Right lobe of liver (tissue), 6 donors: ENCODE data around the gene NPFFR1. TPM values are rescaled to one million over a fixed set of nuclear protein-coding genes. Genes with fewer than 3 reads are reported as not detected.

Source experiments
- ATAC-seq, 4 donors: fragments of 200-7000 bp; cut with Tn5 transposase; one replicate each; pipeline ENCODE4 v1.9.1; 2020; ENCODE audit warnings: mild to moderate bottlenecking in 4 of 4, moderate library complexity in 4 of 4
- DNase-seq, 3 donors: peaks; one replicate each; pipeline ENCODE4 v3.0.0-alpha.2; 2020
- H3K27ac ChIP-seq, 3 donors: fragments of 200-600 bp; one replicate each; pipeline ENCODE4 v1.8.0; 2022
- H3K27me3 ChIP-seq, 2 donors: fragments of 200-600 bp; one replicate each; pipeline ENCODE4 v1.8.0; 2022
- H3K36me3 ChIP-seq, 4 donors: fragments of 200-600 bp; sonication (generic) in 1 of 4; one replicate each; pipeline versions ENCODE4 v1.5.1 to v1.8.0; 2017 to 2022; ENCODE audit warnings: control low read depth in 1 of 4
- H3K4me1 ChIP-seq, 4 donors: fragments of 200-600 bp; sonication (generic) in 1 of 4; one replicate each; pipeline versions ENCODE4 v1.5.1 to v1.8.0; 2017 to 2022; ENCODE audit warnings: control low read depth in 1 of 4
- H3K4me3 ChIP-seq, 3 donors: fragments of 200-600 bp; one replicate each; pipeline ENCODE4 v1.8.0; 2022
- H3K9me3 ChIP-seq, 4 donors: fragments of 200-600 bp; sonication (generic) in 1 of 4; one replicate each; pipeline versions ENCODE4 v1.5.1 to v1.8.0; 2017 to 2022; ENCODE audit warnings: control low read depth in 1 of 4
- POLR2A ChIP-seq: fragments of 450-650 bp; IDR thresholded peaks from one replicate; pipeline ENCODE4 v1.6.1; 2017; ENCODE audit warnings: antibody characterized with exemption, mild to moderate bottlenecking
- WGBS: methylation state at CpG from one replicate; pipeline ENCODE4 v1.1.6; 2018; ENCODE audit warnings: low coverage, low lambda C conversion rate; ENCODE audit not compliant: insufficient coverage; ENCODE audit errors: missing lambda C conversion rate; 5-methylcytosine and 5-hydroxymethylcytosine counted together
- intact Hi-C, 2 donors: fragments of 100-400 bp; cut with DNase I; formaldehyde crosslinking; loops; one replicate each; pipeline versions ENCODE4 v1.11.2 to v1.14.1; 2022
- total RNA-seq, 6 experiments: library from RNA; depleted of rRNA in 2 of 6; stranded (reverse); fragments of >200 nt in 2 of 6; fragmentation: NEBNext Ultra II Directional in 3 of 6; extraction: Animal tissue kit (Norgen Biotek cat#: 25700) in 3 of 6; gene quantifications; one replicate each; pipeline versions ENCODE4 v1.1.0 to v1.2.4, GENCODE V29; 2016 to 2023
- TF ChIP-seq, protein P1 (sequence below), 4 donors: fragments of 200-600 bp in 3 of 4; fragments of 450-650 bp in 1 of 4; IDR thresholded peaks; one replicate each; pipeline versions ENCODE4 v1.5.1 to v1.8.0; 2016 to 2022; ENCODE audit warnings: antibody characterized with exemption in 4 of 4, mild to moderate bottlenecking in 2 of 4
- donor health status: DM: no; HTN: yes; CAD: no.
- donor health status: DM: no; HTN: no; CAD: no.
- donor health status: DM: no; HTN: no; CAD: no.
- donor health status: DM: no; HTN: yes; CAD: no.
- donor health status: DM: no; HTN: yes; CAD: no.

The NPFFR1 gene
- total RNA-seq, 6 experiments from 2014 or later = not detected

DNA sequence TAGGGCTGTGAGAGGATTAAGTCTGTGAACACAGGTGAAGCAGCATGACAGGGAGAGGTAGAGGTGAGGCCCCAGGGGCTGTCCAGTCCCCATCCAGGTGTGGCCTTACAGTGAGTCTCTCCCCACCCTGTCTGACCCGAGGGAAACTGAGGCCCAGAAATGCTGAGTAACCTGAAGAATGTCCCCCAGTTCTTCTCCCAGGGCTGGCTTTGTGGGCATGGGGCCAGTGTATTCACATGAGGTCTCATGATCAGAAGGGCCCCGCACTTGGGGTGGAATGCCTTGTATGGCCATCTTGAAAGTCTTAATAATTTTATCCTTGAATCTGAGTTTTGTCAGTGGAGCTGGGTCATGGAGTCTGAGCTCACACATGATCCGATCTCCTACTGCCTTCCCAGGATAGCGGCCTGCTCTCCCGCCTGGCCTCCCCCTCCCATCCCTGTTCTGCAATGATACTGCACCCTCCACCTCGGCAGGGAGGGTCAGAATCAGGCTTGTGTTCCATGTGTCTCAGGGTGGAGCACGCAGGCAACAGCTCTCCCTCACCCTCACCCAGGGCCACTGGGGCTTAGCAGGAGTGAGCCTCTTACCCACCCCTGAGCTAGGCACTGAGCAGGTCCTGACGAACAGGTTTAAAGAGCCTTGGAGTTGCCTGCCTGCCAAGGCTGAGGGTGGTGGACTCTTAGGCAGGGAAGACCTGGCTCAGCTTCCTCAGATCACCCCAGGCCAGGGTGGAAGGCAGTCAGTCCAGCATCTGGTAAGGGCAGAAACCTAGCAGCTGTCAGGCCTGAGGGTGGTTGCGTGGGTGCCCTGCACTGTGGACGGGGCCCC lies 41.4 kb upstream of the NPFFR1 start:
- intact Hi-C loops = no loop called here
- H3K4me1 ChIP-seq = peaks cover 0 to 16% (median 8%) of the 10 kb centered on the region in 4 donors
- no peak overlapping the region for H3K27ac ChIP-seq
- no peaks in the 10 kb centered on the region for H3K9me3 ChIP-seq
- ATAC-seq (no peak), DNase-seq (no peak)
- TF ChIP-seq POLR2A = no peak
- TF ChIP-seq, protein P1, sequence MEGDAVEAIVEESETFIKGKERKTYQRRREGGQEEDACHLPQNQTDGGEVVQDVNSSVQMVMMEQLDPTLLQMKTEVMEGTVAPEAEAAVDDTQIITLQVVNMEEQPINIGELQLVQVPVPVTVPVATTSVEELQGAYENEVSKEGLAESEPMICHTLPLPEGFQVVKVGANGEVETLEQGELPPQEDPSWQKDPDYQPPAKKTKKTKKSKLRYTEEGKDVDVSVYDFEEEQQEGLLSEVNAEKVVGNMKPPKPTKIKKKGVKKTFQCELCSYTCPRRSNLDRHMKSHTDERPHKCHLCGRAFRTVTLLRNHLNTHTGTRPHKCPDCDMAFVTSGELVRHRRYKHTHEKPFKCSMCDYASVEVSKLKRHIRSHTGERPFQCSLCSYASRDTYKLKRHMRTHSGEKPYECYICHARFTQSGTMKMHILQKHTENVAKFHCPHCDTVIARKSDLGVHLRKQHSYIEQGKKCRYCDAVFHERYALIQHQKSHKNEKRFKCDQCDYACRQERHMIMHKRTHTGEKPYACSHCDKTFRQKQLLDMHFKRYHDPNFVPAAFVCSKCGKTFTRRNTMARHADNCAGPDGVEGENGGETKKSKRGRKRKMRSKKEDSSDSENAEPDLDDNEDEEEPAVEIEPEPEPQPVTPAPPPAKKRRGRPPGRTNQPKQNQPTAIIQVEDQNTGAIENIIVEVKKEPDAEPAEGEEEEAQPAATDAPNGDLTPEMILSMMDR (IDR thresholded peaks at IDR 0.05) = no peak
- WGBS = 100% methylated on average over 3 of the region's 10 CpGs
- no peaks in the 10 kb centered on the region for H3K27me3 ChIP-seq
- no peak overlapping the region for H3K4me3 ChIP-seq
- H3K36me3 ChIP-seq = peaks cover 0 to 6% (median 0%) of the 10 kb centered on the region in 4 donors

DNA sequence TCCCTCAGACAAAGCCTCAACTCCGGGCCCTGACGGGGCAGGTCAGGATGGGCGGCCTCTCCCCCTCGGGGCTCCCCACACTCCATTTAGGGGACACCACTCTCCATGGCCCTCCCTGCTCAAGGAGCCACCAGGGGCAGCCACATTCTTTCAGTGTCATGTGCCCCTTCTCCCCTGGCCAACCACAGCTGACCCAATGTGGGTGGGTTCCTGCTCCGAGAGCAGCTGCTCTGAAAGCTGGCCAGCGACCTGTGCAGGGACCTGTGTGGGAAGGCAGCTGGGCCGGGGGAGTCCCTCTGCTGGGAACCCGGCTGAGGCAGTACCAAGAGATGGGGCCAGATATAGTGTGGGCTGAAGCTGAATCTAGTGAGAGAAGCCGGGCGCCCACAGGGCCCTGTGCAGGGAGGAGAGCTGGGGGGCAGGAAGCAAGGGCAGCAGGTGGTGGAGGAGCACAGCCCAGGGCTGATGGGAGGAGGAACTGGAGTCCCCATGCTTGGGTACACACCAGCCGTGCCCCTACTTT lies 40.6 kb upstream of the NPFFR1 start:
- H3K4me1 ChIP-seq = peaks cover 0 to 16% (median 8%) of the 10 kb centered on the region in 4 donors
- no peak for DNase-seq
- peak overlapping the region; percentile 56 to 89 (median 74) for H3K4me3 ChIP-seq
- TF ChIP-seq, protein P1 (IDR thresholded peaks at IDR 0.05) = no peak
- TF ChIP-seq POLR2A = no peak
- H3K27ac ChIP-seq = peak overlapping the region; percentile 28 to 65 (median 50)
- H3K9me3 ChIP-seq = no peaks in the 10 kb centered on the region
- peak in 2 of 4 donors; percentile 1 to 25 for ATAC-seq
- no peaks in the 10 kb centered on the region for H3K27me3 ChIP-seq
- intact Hi-C loops = no loop called here
- 27% methylated on average over 3 of the region's 11 CpGs for WGBS
- peaks cover 0 to 6% (median 0%) of the 10 kb centered on the region in 4 donors for H3K36me3 ChIP-seq

DNA sequence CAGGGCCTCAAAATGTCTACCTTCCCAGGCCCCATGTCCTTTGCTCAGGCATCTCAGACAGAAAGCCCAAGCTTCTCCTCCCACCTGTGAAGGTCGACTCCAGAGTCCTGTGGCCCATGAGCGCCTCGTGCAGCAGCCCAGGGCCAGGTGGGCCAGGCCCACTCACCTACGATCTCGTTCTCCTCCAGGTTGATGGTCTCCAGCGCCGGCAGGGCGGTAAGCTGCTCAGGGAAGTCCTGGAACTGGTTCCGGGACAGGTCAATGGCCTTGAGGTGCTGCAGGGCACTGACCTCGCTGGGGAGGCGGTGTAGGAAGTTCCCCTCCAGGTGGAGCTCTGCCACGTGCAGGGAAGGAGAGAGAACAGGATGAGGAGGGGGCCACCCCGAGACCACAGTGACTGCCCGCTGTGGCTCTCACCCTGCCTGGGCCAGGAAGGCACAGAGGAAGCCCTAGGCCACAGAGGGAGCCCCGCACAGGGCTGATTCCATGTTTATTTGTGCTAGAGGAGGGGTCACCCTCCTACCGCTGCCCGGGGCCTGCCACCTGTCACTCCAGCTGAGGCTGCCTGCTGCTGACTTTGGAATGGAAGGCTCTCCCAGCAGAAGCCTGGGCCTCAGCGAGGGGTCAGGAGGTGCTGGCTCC lies 40.0 kb upstream of the NPFFR1 start:
- Histone ChIP-seq H3K27ac (peak overlapping the region; percentile 28 to 65 (median 50)), H3K4me3 (peak overlapping the region; percentile 56 to 89 (median 74)), H3K9me3 (no peaks in the 10 kb centered on the region), H3K27me3 (no peaks in the 10 kb centered on the region), H3K36me3 (peaks cover 0 to 6% (median 0%) of the 10 kb centered on the region in 4 donors), H3K4me1 (peaks cover 0 to 16% (median 8%) of the 10 kb centered on the region in 4 donors)
- intact Hi-C loops = no loop called here
- 36% methylated on average over 8 of the region's 18 CpGs for WGBS
- TF ChIP-seq, protein P1 (IDR thresholded peaks at IDR 0.05) = peak; percentile 24 to 54 (median 40)
- TF ChIP-seq POLR2A = no peak
- ATAC-seq = peak; percentile 95 to 97 (median 96)
- DNase-seq = peak; percentile 84 to 90 (median 89)

DNA sequence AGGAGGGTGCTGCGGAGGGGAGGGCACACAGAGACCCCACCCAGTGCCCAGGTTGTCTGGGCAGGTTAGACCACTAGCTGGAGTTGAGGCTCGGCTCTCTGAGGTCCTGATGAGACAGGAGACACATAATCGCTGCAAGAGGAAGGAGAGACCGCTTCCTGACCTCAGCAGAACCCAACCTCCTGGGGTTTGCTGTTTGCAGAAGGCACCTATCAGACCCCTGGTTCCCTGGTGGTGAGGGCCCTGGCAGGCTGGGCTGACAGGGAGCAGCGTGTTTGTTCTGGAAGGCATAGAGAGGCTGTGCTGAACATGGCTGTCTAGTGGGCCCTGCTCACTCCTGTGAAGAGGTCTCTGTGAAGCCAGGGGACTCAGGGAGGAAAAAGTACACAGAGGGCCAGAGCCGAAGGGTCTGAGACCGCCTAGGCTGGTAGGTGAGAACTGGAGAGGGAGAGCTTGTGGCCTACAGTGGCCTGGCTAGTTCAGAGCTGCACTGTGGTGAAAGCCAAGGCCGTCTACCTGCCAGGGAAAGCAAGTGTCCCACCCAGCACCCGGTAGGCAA lies 39.4 kb upstream of the NPFFR1 start:
- intact Hi-C loops = no loop called here
- H3K4me1 ChIP-seq = peaks cover 0 to 16% (median 10%) of the 10 kb centered on the region in 4 donors
- ATAC-seq (peak in 2 of 4 donors; percentile 5 to 21), DNase-seq (no peak)
- no peaks in the 10 kb centered on the region for H3K27me3 ChIP-seq
- TF ChIP-seq, protein P1 (IDR thresholded peaks at IDR 0.05) = no peak
- no peak for TF ChIP-seq POLR2A
- peak overlapping the region; percentile 56 to 89 (median 74) for H3K4me3 ChIP-seq
- H3K27ac ChIP-seq = peak overlapping the region; percentile 28 to 65 (median 50)
- peaks cover 0 to 6% (median 0%) of the 10 kb centered on the region in 4 donors for H3K36me3 ChIP-seq
- H3K9me3 ChIP-seq = no peaks in the 10 kb centered on the region
- WGBS = 38% methylated on average over 3 of the region's 9 CpGs
